GM19324 (cell line): Measurements from ENCODE around the gene PAK4.
"Not testable (repeated sequence)": the region's sequence is repeated elsewhere in the genome, so short reads cannot be mapped to it uniquely, and the experiment has no call there.

Source experiments
- ATAC-seq: cut with Tn5 transposase; IDR thresholded peaks from one replicate; pipeline ENCODE4 v1.9.1; 2021; ENCODE audit warnings: mild to moderate bottlenecking, moderate library complexity; ENCODE audit not compliant: unreplicated experiment, low FRiP score

Gene PAK4

GRCh38 chr19:39125554-39126311 lies at the start of gene PAK4:
TSS of gene PAK4 (plus strand) at chr19:39125786. CDS start at chr19:39169554, 43,768 bp downstream.
- peak; percentile 97 for ATAC-seq

DNA sequence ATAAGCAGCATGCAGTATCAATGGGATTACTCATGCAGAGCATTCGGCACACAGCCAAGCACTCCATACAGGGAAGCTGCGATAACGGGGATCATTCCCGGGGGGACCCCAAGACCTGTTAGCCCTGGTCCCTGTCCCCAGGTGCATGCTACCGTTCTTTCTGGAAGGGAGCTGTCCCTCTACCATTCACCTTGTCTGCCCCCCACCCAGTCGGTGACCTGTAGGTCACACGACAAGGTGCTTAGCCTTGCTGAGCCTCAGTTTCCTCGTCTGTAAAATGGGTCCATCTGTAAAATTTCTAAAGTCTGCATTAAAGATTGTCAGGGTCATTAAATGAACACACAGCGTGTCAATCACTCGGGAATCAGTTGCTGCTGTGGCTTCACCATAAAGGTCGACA lies 48.3 kb upstream of the PAK4 start:
- no peak for ATAC-seq

- no peak for ATAC-seq
Measured at GRCh38 chr19:39078436-39079200, 47.0 kb upstream of the PAK4 start.

- no peak for ATAC-seq
Measured at GRCh38 chr19:39080431-39080830, 45.2 kb upstream of the PAK4 start.

DNA sequence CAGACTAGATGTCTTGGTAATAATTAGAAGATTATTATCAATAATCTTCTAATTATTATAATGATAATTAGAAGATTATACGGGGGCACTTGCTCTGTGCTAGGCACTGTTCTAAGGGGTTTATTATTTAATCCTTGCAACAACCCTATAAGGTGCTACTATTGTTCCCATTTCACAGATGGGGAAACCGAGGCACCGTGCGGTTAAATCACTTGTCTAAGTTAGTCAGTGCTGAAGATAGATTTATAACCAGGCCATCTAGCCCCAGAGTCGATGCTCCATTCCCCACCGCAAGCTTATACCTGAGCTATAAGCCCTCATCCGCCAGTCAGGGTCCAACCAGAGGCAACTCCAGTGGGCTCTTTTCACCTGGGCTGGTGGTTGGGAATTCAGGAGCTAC lies 43.4 kb upstream of the PAK4 start:
- no peak for ATAC-seq

- no peak for ATAC-seq
Measured at GRCh38 chr19:39082745-39083598, 42.6 kb upstream of the PAK4 start.

DNA sequence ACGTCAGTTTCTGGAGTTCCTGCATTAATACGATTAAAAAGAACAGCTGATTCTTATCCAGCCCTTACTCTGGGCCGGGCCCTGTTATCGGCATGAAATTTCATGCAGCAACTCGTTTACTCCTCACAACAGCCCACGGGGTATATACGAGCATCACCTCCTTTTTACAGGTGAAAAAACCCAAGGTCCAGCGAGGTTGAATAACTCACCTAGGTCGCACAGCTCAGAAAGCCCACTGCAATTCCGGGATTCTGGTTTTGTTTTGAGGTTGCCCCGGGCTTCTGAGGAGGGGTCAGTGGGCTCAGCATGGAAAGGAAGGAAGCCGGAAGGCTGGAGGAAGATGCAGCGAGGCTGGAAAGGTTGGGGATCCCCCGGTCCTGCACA lies 42.0 kb upstream of the PAK4 start:
- no peak for ATAC-seq

DNA sequence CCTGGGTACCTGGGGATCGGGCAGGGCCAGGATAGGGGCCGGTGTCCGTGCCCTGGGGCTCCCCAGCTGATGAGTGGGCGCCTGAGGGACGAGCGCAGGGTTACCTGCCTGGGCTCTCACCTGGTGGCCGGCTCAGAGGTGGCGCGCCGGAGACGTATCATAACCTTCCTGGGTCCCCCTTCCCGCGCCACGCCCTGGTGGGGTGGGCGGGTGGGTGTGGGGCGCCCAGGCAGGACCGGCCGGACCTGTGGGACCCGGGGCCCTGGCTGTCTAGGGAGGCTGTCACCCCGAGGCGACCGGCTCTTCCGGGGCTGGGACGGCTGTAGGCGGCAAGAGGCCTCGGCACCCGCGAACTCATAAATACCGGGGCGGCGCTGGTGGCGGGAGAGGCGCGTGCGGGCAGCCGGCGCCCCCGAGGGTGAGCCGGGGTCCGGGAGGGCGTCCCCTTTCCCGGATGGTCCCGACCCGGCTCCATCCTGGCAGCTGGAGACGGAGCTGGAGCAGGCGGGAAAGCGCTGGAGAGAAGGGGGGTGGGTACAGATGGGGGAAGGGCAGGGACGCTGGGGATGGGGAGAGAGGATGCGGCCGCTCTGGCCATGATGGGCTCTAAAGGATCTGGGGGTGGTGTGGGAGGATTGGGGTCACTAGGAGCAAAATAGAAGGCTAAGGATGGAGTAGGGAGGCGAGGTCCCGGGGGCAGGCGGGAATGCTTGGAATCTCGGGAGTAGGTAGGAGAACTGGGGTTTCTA lies 41.4 kb upstream of the PAK4 start, which contains the start of gene ACP7:
Gene ACP7, plus strand, starts transcription at position 386 of the 749 bp plus-strand sequence. CDS start 902 bp downstream, outside the sequence.
- no peak for ATAC-seq

- ATAC-seq = no peak
Measured at GRCh38 chr19:39084732-39085080, 40.9 kb upstream of the PAK4 start.

GRCh38 chr19:39085392-39085791 lies 40.2 kb upstream of the PAK4 start:
- no peak for ATAC-seq

DNA sequence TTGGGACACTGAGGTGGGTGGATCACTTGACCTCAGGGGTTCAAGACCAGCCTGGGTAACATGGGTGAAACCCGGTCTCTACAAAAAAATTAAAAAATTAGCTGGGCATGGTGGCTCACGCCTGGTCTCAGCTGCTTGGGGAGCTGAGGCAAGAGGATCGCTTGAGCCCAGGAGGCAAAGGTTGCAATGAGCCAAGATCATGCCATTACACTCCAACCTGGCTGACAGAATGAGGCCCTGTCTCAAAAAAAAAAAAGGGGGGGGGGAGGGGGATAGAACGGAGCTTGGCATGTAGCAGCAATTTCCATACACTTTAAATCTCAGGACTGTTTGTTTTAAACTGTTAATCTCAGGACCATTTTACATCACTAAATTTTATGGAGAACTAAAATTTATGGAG lies 39.2 kb upstream of the PAK4 start:
- no peak for ATAC-seq

DNA sequence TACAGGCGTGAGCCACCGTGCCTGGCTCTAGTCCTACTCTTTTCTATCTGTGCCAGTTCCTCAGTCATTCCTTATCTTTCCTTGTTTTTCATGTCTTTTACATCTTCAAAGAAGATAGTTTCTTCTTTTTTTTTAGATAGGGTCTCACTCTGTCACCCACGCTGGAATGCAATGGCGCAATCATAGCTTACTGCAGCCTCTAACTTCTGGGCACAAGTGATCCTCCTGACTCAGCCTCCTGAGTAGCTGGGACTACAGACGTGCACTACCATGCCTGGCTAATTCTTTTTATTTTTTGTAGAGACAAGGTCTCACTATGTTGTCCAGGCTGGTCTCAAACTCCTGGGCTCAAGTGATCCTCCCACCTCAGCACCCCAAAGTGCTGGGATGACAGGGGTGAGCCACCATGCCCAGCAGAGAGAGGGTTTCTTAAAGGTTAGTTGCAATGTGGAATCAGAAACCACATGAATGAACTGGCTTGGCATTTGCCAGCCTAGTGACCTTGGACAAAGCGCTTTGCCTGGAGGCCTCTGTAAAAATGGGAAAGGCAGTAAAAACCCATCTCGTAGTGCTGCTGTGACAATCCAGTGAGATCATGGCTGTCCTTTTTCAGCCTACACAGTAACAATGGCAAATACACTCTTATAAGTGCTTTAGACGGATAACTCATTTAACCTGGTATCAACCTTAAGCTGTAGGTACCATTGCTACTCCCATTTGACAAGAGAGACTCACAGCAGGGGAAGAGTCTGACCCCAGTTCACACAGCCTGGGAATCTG lies 37.5 kb upstream of the PAK4 start:
- no peak for ATAC-seq

DNA sequence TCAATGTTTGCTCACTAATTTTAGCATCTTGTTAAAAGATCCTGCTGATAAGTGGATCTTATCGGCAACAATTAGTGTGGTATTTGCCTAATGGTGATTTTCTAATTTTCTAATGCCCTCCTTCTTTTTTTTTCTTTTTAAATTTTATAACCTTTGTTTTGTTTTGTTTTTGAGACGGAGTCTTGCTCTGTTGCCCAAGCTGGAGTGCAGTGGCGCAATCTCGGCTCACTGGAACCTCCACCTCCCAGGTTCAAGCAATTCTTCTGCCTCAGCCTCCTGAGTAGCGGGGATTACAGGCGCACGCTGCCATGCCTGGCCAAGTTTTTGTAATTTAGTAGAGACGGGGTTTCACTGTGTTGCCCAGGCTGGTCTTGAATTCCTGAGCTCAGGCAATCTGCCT lies 35.6 kb upstream of the PAK4 start:
- not testable (repeated sequence) for ATAC-seq

DNA sequence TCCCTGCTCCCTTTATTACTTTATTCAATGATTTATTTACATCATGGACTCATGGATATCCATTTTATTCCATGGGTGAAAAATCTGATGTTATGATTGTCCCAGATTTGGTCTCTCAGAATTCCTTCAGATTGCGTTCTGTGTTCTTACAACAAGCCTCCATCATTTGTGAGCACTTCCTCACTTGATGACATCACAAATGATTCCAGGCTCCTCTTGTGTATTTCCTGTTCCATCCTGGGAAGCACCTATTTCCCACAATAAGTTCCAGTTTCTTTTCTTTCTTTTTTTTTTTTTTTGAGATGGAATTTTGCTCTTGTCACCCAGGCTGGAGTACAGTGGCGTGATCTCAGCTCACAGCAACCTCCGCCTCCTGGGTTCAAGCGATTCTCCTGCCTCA lies 34.7 kb upstream of the PAK4 start:
- no peak for ATAC-seq

DNA sequence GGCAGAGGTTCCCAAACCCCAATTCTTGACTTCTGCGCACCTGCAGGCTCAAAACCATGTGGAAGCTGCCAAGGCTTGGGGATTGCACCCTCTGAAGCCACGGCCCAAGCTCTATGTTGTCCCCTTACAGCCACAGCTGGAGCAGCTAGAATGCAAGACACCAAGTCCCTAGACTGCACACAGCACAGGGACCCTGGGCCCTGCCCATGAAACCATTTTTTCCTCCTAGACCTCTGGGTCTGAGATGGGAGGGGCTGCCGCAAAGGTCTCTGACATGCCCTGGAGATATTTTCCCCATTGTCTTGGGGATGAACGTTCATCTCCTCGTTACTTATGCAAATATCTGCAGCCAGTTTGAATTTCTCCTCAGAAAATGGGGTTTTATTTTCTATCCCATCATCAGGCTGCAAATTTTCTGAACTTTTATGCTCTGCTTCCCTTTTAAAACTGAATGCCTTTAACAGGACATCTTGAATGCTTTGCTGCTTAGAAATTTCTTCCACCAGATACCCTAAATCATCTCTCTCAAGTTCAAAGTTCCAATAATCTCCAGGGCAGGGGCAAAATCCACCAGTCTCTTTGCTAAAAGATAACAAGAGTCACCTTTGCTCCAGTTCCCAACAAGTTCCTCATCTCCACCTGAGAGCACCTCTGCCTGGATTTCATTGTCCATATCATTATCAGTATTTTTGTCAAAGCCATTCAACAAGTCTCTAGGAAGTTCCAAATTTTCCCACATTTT lies 29.6 kb upstream of the PAK4 start:
- ATAC-seq = not testable (repeated sequence)

DNA sequence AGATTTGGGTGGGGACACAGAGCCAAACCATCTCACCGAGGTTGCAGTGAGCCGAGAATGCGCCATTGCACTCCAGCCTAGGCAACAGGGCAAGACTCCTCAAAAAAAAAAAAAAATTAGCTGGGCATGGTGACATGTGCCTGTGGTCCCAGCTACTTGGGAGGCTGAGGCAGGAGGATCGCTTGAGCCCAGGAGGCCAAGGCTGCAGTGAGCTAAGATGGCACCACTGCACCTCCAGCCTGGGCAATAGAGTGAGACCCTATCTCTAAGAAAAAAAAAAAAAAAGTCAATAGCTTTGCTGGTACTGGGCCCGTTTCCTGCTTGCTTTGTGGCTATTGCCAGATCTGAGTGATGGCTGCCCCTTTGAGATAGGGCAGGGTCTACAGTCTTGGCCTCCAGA lies 28.3 kb upstream of the PAK4 start:
- no peak for ATAC-seq

GRCh38 chr19:39097721-39098120 lies 27.9 kb upstream of the PAK4 start:
- no peak for ATAC-seq

DNA sequence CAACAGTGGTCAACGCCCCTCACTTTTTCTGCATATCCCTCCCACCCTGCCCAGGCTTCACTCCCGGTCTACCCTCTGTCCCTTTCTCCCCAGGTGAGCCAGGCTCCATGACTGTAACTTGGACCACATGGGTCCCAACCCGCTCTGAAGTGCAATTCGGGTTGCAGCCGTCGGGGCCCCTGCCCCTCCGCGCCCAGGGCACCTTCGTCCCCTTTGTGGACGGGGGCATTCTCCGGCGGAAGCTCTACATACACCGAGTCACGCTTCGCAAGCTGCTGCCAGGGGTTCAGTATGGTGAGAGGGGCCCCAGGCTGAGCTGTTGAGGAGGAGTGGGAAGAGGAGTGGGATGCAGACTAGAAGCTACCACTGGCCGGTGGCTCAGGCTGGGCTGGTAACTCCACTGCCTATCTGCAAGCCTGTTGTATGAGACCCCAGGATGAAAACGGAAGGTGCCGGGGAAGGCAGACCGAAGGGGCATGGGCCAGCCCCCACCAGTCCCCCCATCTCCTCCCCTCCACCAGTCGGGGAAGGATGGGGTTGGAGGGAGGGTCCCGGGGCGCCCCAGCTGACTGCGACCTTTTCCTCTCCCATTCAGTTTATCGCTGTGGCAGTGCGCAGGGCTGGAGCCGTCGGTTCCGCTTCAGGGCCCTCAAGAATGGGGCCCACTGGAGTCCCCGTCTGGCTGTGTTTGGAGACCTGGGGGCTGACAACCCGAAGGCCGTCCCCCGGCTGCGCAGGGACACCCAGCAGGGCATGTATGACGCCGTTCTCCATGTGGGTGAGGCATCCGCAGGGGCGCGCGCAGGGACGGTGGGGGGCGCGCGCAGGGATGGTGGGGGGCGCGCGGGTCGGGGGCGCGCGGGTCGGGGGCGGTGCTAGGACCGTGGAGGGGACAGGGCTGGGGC lies 27.0 kb upstream of the PAK4 start:
- ATAC-seq = no peak
